ENCODE measurements around the gene RANBP1. TPM values are rescaled to one million over a fixed set of nuclear protein-coding genes. Genes with fewer than 3 reads are reported as not detected.

The RANBP1 gene
- total and polyA plus RNA-seq, 2 of the 13 experiments (the other 11 are each of a cell fraction or from before 2014, with no cell fraction given) = 181 to 492 TPM

DNA sequence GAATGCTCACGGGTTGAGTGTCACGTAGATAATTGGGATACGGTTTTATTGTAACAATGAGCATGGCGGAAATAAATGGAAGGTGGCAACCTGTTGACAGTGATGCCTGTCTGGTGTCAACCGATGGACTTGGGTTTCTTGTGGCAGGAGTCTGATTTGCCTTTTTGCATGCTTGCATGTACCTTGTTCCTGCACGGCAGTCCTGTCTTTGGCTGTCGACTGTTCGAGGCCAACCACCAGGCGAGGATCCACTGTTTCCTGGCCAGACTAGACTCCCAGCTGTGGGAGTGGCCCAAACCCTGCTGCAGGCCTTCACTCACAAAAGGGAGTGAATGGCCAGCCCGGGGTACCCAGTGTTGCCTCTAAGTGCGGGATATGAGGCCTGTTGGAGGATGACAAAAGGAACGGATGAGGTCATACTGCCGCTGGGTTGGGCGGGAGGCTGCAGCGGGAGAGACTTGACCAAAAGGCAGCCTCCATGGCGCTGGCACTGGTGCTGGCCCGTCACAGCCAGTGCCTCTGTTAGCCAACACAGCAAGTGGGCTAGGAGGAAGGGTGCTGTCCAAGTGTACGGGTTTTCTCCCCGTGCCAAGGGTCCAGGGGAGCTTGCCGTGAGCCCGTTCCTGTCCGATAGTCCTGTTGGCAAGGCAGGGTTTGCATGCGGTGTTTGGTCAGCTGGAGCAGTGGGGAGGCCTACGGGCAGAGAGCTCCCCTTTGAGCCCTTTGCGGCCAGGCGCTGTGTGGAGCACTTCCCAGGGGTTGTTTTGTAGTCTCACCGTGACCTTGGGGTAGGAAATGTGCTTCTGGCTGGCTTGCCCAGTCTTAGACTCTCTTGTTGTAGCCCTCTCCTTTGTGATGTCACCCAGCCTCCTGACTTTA lies 34.9 kb upstream of the RANBP1 start (continued):
- no peak for TF ChIP-seq ZNF17 (CRISPR knock-in tag; IDR thresholded peaks at IDR 0.05)
- no peak for TF ChIP-seq MBD4 (IDR thresholded peaks at IDR 0.05; ENCODE audit: borderline replicate concordance, low read length)
- TF ChIP-seq ZNF878 (CRISPR knock-in tag; IDR thresholded peaks at IDR 0.05) = no peak
- 0 out of 2 replicates have a peak, but pooled peaks have one; percentile 48 for TF ChIP-seq ZNF317 (CRISPR knock-in tag; IDR thresholded peaks at IDR 0.05)
- TF ChIP-seq ZNF138 (CRISPR knock-in tag; IDR thresholded peaks at IDR 0.05; ENCODE audit: low read depth) = 0 out of 2 replicates have a peak, but pooled peaks have one; percentile 15
- TF ChIP-seq, protein P1, sequence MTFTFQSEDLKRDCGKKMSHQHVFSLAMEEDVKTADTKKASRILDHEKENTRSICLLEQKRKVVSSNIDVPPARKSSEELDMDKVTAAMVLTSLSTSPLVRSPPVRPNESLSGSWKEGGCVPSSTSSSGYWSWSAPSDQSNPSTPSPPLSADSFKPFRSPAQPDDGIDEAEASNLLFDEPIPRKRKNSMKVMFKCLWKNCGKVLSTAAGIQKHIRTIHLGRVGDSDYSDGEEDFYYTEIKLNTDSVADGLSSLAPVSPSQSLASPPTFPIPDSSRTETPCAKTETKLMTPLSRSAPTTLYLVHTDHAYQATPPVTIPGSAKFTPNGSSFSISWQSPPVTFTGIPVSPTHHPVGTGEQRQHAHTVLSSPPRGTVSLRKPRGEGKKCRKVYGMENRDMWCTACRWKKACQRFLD (CRISPR knock-in tag; IDR thresholded peaks at IDR 0.05; ENCODE audit: borderline replicate concordance) = 0 out of 2 replicates have a peak, but pooled peaks have one; percentile 20
- TF ChIP-seq NFKB2 (CRISPR knock-in tag; IDR thresholded peaks at IDR 0.05; ENCODE audit: borderline replicate concordance) = peak; percentile 80; the same call in 1 of the 2 replicates
- peak; percentile 56; the same call in 1 of the 2 replicates for TF ChIP-seq ATAD3A (CRISPR knock-in tag; IDR thresholded peaks at IDR 0.05)
- TF ChIP-seq ZNF513 (CRISPR knock-in tag; conservative IDR thresholded peaks at IDR 0.05) = no peak
- TF ChIP-seq HIC2 (CRISPR knock-in tag; IDR thresholded peaks at IDR 0.05; ENCODE audit: low read depth) = 0 out of 2 replicates have a peak, but pooled peaks have one; percentile 36
- TF ChIP-seq HIVEP1 (CRISPR knock-in tag; IDR thresholded peaks at IDR 0.05) = peak; percentile 66; the same call in 1 of the 2 replicates
- TF ChIP-seq MAFG (CRISPR knock-in tag; IDR thresholded peaks at IDR 0.05) = no peak
- TF ChIP-seq E2F2 (CRISPR knock-in tag; IDR thresholded peaks at IDR 0.05; ENCODE audit: borderline replicate concordance) = no peak
- TF ChIP-seq, protein P2, sequence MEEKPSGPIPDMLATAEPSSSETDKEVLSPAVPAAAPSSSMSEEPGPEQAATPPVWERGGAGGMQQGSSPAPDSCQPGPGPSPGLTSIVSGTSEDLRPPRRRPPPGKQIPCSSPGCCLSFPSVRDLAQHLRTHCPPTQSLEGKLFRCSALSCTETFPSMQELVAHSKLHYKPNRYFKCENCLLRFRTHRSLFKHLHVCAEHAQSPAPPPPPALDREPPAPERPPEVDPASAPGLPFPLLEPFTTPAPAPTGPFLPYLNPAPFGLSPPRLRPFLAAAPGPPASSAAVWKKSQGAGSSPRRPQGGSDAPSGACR (CRISPR knock-in tag; IDR thresholded peaks at IDR 0.05) = 0 out of 2 replicates have a peak, but pooled peaks have one; percentile 9
- TF ChIP-seq HOXA9 (CRISPR knock-in tag; IDR thresholded peaks at IDR 0.05; ENCODE audit: borderline replicate concordance) = no peak
- TF ChIP-seq ELF3 (CRISPR knock-in tag; IDR thresholded peaks at IDR 0.05) = no peak
- no peak for TF ChIP-seq KDM4B (CRISPR knock-in tag; IDR thresholded peaks at IDR 0.05)
- TF ChIP-seq ZNF292 (CRISPR knock-in tag; IDR thresholded peaks at IDR 0.05; ENCODE audit: borderline replicate concordance, low read depth) = no peak
- no peak for TF ChIP-seq NR3C1 (CRISPR knock-in tag; IDR thresholded peaks at IDR 0.05)
- no peak for TF ChIP-seq SP140L (CRISPR knock-in tag; IDR thresholded peaks at IDR 0.05; ENCODE audit: borderline replicate concordance)
- TF ChIP-seq IKZF1 (IDR thresholded peaks at IDR 0.05) = no peak
- no peak for TF ChIP-seq HOXA3 (CRISPR knock-in tag; IDR thresholded peaks at IDR 0.05)
- peak; percentile 71 for TF ChIP-seq AGO2 (optimal IDR thresholded peaks at IDR 0.05; ENCODE audit: low read depth, low read length)
